GM11168 (cell line): ENCODE measurements around the gene NSF.
"Not testable (repeated sequence)": the region's sequence is repeated elsewhere in the genome, so short reads cannot be mapped to it uniquely, and the experiment has no call there.

Source experiments
- in situ Hi-C: fragments of 300-500 bp; cut with MboI; formaldehyde crosslinking; loops from one replicate; pipeline ENCODE4 v1.12.0; 2022; ENCODE audit warnings: low sequenced_read_pairs; ENCODE audit not compliant: unreplicated experiment

Gene NSF

DNA sequence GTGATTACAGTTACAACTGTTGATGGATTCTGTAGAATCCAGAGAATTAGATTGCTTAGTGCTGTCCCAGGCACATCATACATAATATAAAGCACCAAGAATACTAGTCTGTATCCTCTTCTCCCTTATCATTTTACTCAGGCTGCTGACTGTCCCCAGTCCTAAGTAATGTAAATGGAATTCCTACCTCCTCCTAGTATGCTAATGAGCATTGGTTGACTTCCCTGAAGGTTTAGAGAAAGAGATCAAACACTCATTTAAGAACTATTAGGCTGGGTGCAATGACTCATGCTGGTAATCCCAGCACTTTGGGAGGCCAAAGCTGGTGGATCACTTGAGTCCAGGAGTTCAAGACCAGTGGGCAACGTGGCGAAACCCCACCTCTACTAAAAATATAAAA is 37.0 kb downstream of the NSF start:
- in situ Hi-C loops: not testable (repeated sequence)

DNA sequence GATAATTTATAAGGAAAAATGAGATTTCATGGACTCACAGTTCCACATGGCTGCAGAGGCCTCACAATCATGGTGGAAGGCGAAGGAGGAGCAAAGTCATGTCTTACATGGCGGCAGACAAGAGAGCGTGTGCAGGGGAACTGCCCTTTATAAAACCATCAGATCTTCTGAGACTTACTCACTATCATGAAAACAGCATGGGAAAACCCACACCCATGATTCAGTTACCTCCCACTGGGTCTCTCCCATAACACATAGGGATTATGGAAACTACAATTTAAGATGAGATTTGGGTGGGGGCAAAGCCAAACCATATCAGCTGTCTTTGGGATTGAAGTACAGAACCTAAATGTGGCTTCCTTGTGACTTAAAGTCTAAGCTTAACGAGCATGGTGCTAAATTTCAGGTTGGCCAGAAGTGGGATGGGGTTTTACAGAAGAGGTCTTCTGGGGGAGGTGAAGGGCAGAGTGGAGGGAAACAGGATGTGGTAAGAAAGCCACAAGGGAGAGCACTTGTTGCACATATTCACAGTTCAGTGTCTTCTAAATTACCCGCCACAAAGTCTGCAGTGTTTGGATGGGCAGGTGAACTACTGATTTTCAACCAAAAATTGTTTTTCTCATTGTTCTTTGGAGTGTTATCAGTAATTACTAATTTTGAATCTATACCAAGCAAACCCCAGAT is 38.4 kb downstream of the NSF start:
- in situ Hi-C loops: not testable (repeated sequence)

DNA sequence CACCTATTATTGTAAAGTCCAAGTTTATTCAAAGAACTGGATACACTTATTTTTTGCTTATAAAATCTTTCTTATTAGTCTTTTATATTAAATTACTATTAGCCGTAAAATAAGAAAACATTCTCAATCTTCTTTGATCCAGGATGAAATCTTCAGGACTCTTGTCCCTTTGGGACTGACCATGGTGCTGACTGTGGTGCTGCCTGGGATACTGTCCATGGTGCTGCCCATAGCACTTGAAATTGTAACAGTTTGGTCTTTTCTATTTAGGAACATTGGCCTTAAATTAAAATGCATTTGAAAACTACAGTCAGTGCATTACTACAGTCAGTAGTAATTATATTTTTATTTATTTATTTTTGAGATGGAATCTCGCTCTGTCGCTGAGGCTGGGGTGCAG is 41.7 kb downstream of the NSF start:
- in situ Hi-C loops: not testable (repeated sequence)

DNA sequence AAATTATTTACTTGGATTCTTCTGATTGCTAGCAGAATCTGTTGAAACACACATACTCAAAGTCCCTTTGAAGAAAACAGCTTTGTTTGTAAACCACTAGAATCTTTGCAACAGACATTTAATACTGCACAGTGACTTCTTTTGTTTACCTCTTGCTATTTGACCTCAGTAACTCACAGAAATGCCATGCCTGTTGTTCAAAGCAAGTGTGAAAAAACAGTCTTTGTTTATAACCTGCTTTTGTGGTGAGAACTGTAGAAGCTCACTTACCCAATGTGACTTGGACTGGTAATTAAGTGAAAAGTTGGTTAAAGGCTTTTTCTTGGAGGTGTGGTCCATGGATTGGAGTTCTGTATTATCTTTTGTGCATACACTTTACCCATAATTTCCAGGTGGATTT is 44.4 kb downstream of the NSF start:
- in situ Hi-C loops: not testable (repeated sequence)

DNA sequence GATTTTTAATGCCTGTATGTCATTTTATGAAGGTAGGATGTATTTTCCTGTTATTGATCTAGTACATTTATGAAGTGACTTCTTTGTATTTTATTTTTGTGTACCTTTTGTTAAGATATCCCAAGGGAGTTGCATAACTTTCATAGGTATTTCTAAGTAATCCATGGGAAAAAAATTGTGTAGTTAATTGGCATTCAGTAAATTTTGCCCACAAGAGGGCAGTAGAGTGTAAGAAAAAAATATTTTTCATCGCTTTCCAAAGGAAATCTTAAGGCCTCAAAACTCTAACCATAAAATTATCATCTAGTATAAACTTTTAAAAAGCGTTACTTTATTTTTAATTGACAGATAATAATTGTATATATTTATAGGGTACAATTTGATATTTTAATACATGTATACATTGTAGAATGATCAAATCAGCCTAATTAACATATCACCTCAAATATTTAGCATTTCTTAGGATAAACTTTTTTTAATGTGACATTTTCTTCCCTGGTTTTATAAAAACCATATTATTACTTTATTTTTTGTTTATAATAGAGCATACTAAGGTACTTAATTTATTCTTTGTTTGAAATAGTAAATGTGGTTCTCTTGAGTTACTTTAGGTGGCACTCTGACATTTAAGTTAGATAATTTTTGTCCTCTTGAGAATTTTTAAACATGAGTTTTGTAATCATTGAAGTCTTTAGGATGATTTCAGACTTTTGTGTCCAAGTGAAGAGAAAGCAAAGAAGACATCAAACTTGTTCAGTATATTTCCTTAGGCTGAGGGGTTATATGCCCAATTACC is 51.6 kb downstream of the NSF start:
- in situ Hi-C loops: not testable (repeated sequence)

DNA sequence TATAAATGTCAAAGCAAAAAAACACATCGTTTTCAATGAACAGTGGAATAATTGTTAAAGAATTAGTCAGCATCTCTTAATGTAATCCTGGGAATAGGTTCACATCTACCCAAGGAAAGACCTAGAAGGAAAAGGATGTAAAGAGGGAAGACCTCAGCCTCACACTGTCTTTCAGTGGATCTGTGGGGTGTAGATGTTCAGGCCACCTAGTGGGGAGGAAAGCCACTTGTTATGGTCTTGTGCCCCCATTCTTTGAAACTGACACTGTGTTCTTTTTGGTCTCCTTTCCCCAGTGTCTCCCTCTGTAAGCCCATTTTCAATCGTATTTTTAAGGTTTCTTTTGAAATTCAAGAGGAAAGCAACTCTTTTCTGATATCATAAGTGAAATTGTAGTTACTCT is 56.8 kb downstream of the NSF start:
- in situ Hi-C loops: not testable (repeated sequence)

DNA sequence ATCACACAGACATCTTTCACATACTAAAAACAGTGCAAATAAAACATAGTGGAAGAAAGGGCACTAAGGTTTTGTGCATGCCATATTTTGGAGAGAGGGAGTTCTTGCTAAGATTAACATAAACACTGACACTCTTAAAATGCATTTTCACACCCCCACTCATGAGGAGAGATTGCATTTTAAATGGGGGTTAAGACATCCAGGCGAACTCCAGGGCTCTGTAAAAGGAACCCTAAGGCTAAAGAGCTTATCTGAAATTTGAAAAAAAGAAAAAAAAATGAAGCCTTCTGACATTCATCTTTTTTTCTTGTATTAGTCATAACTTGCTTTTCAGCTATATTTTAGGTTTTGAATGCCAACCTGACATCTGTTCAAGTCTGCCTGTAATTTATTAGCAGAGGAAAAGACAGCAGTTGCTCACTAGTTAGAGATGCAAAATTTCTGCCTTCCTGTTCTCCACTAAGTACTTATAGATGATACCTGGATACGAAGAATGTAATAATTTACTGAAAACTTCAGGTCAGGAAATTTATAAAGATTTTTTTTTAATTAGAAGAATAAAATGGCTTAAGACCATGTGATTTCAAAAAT is 57.3 kb downstream of the NSF start:
- in situ Hi-C loops: not testable (repeated sequence)

DNA sequence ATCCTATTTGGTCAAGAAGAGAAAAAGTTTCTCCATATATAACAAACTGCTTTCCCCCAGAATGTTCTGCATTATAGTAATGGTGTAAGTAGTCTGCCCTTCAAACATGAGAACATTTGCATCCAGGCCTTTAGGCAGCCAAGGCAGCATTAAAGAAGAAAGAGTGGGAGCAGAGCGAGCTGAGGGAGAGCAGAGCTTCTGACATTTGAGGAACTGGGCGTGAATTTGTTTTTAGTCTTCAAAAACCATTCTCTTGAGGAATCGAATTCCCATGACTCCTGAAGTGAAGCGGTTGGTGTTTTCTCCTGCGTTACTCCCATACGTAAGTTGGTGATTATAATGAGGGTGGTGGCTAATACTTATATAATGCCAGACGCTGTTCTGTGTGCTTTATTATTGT is 58.8 kb downstream of the NSF start:
- in situ Hi-C loops: not testable (repeated sequence)

DNA sequence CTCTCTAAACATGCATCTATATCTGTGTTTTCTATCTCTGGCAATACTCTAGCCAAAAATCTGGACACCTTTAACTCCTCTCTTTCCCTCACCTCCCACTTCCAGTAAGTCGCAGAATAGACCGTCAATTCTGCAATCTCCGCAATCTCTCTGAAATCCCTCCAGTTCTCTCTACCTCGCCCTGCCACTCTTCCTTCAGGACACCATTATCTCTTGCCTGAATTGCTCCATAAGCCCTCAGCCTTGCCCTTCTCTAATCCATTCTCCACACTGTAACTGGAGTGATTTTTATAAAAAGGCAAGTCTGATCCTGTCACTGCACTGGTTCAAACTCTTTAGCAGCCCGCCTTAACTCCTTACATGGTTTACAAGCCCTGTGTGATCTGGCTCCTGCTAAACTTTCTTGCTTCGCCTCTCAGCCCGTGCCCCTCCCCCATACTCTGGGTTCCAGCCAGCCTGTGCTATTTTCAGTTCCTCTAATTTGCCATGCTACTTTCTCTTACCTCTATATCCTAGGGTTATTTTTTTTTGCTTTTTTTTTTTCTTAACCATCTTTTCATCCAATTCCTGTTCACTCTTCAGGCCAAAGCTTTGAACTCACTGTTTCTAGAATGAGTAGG is 61.7 kb downstream of the NSF start:
- in situ Hi-C loops: not testable (repeated sequence)

DNA sequence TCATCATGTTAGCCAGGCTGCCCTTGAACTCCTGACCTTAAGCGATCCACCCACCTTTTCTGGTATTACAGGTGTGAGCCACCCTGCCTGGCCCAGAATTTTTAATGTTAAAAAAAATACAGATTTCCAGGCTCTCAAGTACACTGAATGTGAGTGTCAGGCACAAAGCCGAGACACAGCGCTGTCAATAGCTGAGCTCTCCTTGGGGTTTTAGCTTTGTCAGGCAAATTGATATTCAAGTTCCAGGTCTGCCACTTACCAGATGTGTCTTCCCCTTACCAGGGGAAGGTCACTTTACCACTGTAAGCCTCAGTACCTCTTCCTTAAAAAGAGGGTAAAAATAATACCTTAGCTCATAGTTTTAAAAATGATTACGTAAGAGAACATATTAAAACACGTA is 67.8 kb downstream of the NSF start:
- in situ Hi-C loops: not testable (repeated sequence)

DNA sequence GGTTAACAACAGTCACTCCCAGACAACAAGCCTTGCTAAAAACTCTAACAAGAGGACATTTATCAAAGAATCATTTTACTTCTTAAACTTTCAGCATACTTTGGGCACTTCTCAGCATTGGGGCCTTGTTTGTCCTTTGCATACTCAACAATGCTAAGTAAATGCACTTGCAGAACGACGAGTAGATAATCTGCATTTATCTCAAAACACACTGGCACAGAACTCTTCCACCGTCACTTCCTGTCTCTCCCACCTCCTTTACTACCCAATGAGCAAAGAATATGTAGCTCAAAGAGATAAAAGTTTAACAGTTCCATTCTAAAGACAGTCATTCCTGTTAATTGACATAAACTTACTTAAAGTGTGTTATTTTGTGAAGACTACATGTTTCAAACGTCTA is 69.2 kb downstream of the NSF start:
- in situ Hi-C loops: not testable (repeated sequence)

DNA sequence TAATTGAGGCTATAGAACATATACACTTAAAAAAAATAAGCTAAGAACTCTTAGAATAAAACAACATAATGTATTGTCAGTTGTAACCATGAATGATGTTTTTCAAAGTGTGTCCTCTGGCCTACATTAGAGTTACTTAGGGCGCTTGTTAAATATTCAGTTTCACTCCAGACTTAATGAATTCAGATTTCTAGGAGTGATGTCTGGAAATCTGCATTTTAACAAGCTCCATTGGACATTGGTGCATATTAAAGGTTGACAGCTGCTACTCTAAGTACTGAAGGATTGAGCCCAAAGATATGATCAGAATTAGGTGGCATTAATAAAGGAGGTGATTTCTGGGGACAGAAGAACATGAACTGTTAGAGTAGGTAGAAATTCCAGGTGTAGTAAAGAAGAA is 72.7 kb downstream of the NSF start:
- in situ Hi-C loops: not testable (repeated sequence)

DNA sequence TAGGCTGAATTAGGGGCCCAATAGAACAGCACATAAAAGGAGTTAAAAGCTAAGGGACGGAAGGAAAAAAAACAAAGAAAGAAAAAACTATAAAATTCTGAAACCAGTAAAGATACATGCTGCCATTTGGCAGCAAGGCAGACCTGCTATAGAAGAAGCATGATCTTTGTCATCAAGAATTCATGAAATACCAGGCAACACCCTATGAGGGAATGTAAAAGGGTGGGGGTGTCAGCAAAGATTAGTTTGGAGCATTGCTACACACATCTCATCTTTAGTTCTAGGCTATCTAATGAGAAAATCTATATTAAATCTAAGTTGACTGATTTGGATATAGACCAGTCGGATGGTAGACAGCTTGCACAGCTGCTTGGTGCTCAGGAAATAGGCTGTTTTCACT is 73.1 kb downstream of the NSF start:
- in situ Hi-C loops: not testable (repeated sequence)

DNA sequence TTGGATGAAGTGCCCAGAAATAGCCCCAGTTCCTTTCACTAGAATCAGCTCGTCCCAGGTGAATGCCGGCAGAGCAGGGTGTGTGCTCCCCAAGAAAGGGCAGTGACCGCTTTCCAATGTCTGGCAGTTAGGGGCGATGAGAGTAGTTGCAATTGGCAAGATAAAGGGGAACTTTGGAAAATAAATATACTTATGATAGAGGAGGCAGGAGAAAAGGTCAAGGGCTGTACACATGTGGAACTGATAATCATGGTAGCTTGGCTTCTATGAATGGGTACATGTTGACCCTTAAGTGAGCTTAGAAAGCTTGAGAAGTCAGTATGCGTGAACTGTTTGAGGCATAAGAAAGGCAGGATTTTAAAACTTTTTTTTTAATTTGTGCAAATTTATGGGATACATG is 75.5 kb downstream of the NSF start:
- in situ Hi-C loops: not testable (repeated sequence)

DNA sequence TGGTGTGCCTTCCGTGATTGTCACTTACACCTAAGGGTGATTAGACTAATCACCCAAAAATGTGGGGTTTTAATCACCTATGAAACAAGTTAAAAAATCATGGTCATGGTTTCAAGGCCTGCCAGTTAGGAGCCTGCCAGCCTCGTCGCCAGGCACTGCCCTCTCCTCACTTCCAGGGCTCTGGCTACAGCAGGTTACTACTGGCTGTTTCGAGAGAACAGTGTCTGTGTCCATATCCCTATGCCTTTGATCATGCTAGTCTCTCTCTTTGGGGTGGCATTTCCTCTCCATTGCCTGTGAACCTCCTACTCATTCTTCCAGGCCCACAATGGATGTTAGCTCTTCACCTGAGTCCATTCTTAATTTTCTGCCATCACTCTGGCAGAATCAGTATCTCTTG is 80.3 kb downstream of the NSF start:
- in situ Hi-C loops: not testable (repeated sequence)

DNA sequence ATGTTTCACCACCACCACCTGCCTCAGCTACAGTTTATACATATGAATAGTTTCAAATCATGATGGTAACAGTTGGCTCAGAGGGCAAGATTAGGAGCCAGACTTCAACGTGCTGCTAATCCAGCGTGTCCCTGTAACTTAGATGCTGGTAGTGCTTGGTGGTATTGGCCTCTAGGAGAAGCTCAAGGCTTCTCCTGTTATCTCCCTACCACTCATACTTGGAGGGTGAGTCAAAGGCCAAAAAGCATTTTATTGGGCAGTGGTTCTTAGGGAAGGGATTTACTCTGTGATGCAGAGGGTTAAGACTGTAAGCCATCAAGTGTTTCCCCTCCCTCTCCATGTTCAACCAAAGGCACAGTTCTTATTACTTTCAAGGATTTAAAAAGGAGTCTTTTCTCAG is 82.3 kb downstream of the NSF start:
- in situ Hi-C loops: not testable (repeated sequence)

DNA sequence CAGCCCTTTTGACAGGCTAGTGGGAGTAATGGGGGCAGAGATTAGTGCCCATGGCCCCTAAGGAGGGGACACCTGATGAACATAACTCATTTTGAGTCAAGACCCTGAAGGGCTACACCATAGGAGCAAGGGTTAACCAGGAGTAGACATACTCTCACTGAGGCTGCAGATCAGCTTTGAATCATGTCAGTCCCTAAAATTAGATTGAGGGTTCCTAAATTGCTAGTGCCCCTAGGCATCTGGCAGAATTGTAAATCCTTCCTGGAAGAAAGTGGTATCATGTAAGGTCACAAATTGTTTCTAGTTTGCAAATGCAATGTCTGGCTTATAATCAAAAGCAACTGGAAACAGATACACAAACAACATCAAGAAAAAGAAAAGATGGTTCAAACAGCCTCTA is 87.3 kb downstream of the NSF start:
- in situ Hi-C loops: not testable (repeated sequence)

DNA sequence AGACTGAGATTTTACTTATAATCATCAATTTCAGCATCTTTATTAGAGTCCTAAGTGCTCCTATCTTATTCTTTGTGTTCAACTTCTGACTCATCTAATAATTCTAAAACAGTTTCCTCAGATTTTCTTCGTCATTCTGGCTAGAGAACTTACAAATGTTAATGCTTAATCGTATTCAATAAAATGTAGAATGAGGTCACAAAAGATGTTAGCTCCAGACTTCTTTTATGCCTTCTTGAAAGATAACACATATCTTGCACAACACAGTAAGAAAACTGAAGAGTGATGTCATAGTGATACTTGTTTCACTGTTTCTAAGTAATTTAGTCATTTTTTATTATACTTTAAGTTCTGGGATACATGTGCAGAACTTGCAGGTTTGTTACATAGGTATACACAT is 93.2 kb downstream of the NSF start:
- in situ Hi-C loops: not testable (repeated sequence)

DNA sequence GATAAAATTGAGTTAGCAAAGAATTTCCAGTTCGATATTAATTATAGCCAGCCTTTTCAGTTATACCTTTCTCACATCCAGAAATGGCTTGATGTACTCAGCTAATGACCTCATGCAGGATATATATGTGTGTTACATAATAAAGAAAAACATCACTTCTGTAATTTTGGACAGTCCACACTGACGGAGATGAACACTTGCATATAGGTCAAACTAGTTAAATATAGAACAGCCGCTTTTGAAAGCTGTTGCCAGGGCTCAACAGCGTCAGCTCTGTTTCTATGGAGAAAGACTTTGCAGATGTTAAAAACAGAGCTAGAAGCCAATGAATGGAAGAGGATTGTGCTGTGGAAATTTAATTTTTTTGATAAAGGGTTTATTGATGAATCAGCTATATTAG is 94.8 kb downstream of the NSF start:
- in situ Hi-C loops: not testable (repeated sequence)

DNA sequence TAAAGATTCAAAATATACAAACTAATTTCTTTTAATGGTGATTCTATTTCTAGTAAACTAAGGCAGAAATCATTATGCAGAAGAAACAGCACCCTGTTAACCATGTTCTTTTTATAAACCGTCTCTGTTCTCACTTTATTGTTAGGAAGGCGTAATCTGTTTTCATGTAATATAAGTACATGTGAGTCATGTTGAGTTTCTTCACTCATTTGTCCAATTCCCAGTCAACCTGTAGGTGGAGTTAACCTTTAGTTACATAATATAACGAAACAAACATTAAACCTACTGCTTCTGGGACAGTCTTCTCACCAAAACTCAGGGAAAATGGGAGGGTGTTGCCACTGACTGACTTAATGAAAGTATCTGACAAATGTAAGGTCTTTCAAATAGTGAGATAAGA is 101.7 kb downstream of the NSF start:
- in situ Hi-C loops: not testable (repeated sequence)

DNA sequence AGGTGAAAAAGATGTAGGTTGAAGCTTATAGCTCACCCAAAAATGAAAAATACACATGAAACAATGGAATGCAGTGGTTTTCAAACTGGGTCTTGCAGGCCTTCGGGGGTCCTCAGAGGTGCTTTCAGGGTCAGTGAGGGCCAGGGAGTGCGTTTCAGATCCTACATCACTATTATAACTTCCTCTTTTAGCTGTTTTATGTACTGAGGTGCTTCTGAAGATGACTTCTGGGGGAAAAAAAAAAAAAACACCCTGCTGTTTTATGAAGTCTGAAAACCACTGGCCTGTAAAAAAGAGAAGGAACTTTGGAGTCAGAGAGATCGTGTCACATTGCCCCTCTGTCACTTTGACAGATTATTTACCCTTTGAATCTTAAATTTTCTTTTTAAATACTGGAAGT is 102.8 kb downstream of the NSF start:
- in situ Hi-C loops: not testable (repeated sequence)
